VCaP (cell line): ENCODE results near the gene NEURL3.
A peak's percentile ranks its signal among the peaks of the same experiment; 100 is the strongest.
"Not testable (repeated sequence)": the region's sequence is repeated elsewhere in the genome, so short reads cannot be mapped to it uniquely, and the experiment has no call there.

Source experiments
- H3K27ac ChIP-seq: fragments of 450-650 bp; 2 replicates; pipeline ENCODE4 v1.5.1; 2017
- TF ChIP-seq, protein P1 (sequence below): fragments of 450-650 bp; conservative IDR thresholded peaks from 2 replicates; pipeline ENCODE4 v1.5.1; 2017; ENCODE audit warnings: mild to moderate bottlenecking, moderate library complexity

Gene NEURL3

DNA sequence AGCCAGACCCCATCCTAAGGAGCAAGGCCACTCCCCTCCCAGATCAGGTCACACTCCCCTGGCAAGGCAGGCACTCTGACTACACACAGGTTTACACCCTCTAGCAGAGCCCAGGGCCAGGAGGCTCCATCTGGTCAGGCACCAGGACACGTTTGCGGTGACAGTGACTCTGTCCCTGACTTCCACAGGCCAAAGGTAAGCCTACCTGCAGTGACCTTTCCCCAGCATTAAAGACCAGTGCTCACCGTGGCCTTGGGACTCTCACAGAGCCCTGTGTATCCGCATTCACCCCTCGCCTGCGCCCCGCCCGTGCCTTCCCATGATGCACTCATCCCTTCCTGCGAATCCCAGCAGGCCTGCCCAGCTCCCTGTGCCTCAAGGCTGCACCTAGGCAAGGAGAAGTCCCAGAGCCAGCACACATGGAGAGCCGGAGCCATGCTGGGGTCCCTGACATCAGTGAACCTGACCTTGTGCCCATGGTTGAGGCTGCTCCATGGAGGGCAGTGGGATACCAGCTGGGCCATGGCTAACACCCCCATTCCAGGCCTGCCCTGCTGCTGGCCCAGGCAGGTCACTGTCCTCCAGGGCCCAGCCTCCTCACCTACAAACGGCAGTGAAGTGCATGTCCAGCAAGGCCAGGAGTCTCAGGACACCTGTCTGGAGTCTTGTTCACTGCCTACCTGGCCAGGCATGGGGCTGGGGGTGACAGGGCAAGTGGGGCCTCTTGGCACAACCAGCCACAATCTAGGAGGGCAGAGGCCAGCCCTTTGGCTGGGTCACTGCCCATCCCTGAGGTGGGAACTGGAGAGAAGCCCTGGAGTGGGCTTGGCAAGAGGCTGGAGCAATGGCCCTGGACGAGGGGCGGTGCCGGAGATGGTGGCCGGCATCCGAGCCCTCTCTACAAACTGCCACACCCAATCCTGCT lies 3.0 kb downstream of the NEURL3 start:
- TF ChIP-seq, protein P1, sequence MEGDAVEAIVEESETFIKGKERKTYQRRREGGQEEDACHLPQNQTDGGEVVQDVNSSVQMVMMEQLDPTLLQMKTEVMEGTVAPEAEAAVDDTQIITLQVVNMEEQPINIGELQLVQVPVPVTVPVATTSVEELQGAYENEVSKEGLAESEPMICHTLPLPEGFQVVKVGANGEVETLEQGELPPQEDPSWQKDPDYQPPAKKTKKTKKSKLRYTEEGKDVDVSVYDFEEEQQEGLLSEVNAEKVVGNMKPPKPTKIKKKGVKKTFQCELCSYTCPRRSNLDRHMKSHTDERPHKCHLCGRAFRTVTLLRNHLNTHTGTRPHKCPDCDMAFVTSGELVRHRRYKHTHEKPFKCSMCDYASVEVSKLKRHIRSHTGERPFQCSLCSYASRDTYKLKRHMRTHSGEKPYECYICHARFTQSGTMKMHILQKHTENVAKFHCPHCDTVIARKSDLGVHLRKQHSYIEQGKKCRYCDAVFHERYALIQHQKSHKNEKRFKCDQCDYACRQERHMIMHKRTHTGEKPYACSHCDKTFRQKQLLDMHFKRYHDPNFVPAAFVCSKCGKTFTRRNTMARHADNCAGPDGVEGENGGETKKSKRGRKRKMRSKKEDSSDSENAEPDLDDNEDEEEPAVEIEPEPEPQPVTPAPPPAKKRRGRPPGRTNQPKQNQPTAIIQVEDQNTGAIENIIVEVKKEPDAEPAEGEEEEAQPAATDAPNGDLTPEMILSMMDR = no peak
- peak overlapping the region; percentile 89; the same call in 1 of the 2 replicates for H3K27ac ChIP-seq

DNA sequence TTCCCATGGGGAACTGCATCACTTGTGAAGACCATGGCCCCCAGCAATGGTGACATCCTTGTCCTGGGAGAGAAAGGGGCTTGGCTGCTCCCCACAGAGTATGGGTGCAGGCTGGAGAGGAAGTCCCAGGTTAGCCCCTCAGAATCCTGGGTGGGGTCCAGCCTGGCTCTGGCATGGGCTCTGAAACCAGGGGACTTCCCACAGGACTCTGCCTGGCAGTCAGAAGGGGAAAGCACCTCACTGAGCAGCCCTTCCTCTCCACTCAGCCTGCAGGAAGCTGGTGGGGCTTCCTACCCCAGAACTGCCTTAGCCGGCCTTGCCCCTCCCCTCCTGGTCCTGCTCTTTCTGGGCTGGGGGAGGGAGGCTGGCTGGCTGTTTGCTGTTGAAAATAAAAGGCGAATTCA lies 3.7 kb downstream of the NEURL3 start:
- TF ChIP-seq, protein P1 = no peak
- no peak overlapping the region for H3K27ac ChIP-seq

DNA sequence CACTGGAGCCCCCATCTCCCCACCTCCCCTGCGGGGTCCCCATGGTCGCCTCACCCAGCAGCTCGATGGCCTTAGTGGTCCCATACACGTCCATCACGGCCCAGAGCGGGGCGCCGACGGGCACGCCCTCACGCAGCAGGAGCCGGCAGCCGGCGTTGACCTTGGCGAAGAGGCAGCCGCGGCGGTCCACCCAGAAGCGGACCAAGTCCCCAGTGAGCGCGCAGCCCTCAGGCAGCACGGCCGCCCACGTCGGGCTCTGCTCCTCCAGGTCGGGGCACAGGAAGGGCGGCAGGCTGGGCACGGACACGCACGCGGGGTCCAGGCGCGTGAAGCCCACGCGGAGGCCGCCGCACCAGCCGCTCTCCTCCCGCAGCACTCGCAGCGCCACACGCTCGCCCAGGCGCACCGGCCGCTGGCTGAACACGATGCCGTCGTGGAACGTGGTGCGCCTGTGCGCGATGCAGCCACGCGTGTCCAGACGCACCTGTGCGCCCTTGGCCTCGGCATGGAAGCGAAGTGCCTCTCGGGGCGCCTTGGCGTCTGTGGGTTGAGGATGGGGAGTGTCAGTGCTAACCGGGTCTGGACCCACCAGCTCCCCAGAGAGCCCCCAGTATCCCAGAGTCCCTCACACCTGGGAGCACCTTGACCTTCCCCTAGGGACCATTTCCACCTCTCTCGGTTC lies 4.6 kb downstream of the NEURL3 start:
- TF ChIP-seq, protein P1 = no peak
- no peak overlapping the region for H3K27ac ChIP-seq

DNA sequence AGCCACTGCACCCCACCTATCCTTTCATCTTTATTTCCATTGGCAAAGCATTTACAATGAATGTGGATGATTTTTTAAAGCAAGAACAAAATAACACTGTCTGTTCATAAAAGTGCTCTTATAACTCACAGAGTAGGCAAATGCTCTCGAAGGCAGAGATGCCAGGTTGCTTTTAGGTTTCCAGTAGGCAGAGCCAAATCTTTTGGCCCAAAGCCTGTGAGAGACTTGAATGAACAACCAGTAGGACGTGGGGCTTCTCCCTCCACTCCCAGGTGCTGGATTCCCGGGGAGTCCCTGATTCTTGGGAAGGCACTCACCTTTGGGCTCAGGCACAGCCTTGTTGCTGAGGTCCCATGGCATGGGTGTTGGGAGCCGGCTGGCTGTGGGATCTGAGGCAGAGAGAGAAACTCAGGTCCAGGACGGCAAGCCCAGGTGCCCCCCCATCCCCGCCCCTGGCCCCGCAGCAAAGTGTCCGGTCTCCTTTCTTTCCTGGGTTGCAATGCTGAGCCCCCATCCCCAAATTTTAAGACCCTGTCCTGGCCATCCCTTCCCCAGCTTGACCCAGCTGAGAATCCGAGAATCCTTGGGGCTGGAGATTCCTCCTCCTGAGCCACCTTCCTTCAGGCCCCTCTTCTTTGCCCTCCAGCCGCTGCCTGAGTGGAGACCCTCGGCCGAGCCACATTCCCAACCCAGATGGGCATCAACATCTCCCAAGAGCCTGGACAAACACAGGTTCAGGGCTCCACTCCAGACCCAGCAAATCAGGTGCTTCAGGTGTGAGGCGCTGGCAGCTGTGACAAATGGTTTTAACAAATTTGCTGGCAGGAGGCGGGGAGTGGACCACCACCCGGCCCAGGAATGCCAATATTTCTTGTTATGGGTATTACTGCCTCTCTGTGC lies 5.8 kb downstream of the NEURL3 start:
- no peak overlapping the region for H3K27ac ChIP-seq
- TF ChIP-seq, protein P1 = no peak

DNA sequence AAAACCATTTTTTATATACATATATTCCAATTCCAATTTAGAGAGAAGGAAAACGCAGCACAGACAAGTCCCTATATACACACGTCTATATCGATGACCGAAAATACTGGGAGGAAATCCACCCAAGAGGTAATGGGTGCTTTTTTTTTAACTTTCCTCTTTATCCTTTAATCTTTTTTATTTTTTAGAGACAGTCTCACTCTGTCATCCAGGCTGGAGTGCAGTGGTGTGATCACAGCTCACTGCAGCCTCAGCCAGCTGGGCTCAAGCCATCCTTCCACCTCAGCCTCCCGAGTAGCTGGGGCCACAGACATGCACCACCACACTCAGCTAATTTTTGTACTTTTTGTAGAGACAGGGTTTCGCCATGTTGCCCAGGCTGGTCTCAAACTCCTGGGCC lies 6.5 kb downstream of the NEURL3 start:
- not testable (repeated sequence) for H3K27ac ChIP-seq

DNA sequence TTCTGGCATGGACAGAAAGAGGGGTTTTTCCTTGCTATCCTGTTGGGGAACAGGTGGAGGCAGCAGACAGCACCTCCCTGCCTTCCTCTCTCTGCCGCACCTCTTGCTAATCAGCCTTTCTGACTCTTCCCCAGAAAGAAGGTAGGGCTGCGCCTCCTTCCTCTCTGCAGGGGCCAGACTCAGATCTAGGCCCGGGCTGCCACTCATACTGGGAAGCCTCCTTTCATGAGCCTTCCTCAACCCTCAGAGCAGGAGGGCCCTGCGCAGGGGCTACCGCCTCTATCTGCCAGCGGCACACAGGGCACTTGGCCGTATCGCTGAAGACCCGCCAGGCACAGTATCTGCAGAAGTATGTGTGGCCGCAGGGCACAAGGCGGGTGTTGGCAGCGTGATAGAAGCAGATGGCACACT lies 7.1 kb downstream of the NEURL3 start:
- TF ChIP-seq, protein P1 = no peak

DNA sequence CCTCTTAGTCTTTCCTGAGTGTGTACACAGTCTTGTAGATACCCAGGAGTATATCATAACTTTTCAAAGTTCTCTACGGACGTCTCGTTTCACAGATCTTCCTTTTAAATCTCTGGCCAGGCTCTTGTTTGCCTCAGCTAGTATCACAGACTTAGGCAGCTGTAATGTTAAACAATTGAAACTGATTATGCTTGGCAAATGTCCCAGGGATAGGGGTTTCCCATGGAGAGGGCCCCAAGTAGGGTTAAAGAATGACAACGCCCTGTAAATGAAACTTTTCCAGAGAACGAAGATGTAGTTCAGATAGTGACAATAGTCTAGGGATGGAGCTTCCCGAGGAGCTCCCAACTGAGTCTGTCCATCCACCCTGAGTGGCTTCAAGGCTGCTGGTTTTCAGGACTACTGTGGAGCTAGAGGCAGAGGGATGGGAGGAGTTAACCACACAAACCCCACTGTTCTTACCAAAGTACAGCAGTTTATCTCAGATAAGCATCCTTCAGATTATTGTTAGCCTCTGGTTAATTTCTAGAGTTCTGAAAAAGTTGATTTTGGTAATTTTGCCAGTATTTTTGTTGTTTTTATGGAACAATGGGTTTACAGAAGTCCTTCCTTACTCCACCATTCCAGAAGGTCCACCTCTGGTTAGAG lies 9.1 kb downstream of the NEURL3 start:
- no peak overlapping the region for H3K27ac ChIP-seq
- TF ChIP-seq, protein P1 = no peak

More for the DNA sequence above, 7.1 kb downstream of the NEURL3 start:
- no peak overlapping the region for H3K27ac ChIP-seq
